DOHH2 (cell line): Measurements from ENCODE around the gene MYLK.

Experiments
- H3F3A ChIP-seq: fragments of 200-600 bp; sonication (generic), shearing (Covaris generic); 2 replicates; pipeline ENCODE4 v1.6.0; 2016; ENCODE audit warnings: antibody characterized with exemption, mild to moderate bottlenecking; ENCODE audit not compliant: control insufficient read depth, insufficient read depth
- H3K27ac ChIP-seq: fragments of 200-600 bp; sonication (generic); 2 replicates; pipeline ENCODE4 v1.5.1; 2014; ENCODE audit warnings: low read depth, mild to moderate bottlenecking, low read length, moderate library complexity
- H3K27me3 ChIP-seq: fragments of 200-600 bp; sonication (generic); 2 replicates; pipeline ENCODE4 v1.6.1; 2014; ENCODE audit warnings: mild to moderate bottlenecking, low read length, mixed read lengths; ENCODE audit not compliant: control insufficient read depth
- H3K36me3 ChIP-seq: fragments of 200-600 bp; sonication (generic); 2 replicates; pipeline ENCODE4 v1.6.1; 2014; ENCODE audit warnings: mild to moderate bottlenecking, low read length, moderate library complexity, mixed read lengths; ENCODE audit not compliant: control insufficient read depth
- H3K4me1 ChIP-seq: fragments of 200-600 bp; sonication (generic); 2 replicates; pipeline ENCODE4 v1.6.1; 2014; ENCODE audit warnings: mild to moderate bottlenecking, low read length, mixed read lengths; ENCODE audit not compliant: control insufficient read depth
- H3K4me2 ChIP-seq: fragments of 200-600 bp; sonication (generic); 2 replicates; pipeline ENCODE4 v1.6.0; 2014; ENCODE audit warnings: mild to moderate bottlenecking, low read length, moderate library complexity
- H3K4me3 ChIP-seq: fragments of 200-600 bp; sonication (generic); 2 replicates; pipeline ENCODE4 v1.5.1; 2014; ENCODE audit warnings: mild to moderate bottlenecking, low read length, mixed read lengths
- H3K79me2 ChIP-seq: fragments of 200-600 bp; sonication (generic); 2 replicates; pipeline ENCODE4 v1.6.1; 2014; ENCODE audit warnings: mild to moderate bottlenecking, low read length, mixed read lengths; ENCODE audit not compliant: control insufficient read depth
- H3K9me2 ChIP-seq: fragments of 200-600 bp; sonication (generic); replicated peaks from 2 replicates; pipeline ENCODE4 v1.6.1; 2014; ENCODE audit warnings: mild to moderate bottlenecking, low read length, mixed read lengths; ENCODE audit not compliant: control insufficient read depth
- H3K9me3 ChIP-seq: fragments of 200-600 bp; sonication (generic); 2 replicates; pipeline ENCODE4 v1.6.1; 2014; ENCODE audit warnings: antibody characterized with exemption, low read length, mixed read lengths; ENCODE audit not compliant: control insufficient read depth, insufficient read depth
- H4K20me1 ChIP-seq: fragments of 200-600 bp; sonication (generic); 2 replicates; pipeline ENCODE4 v1.6.0; 2014; ENCODE audit warnings: low read depth, mild to moderate bottlenecking, antibody characterized with exemption, low read length, moderate library complexity; ENCODE audit not compliant: control insufficient read depth, insufficient read depth
- CTCF ChIP-seq: fragments of 200-600 bp; sonication (generic); IDR thresholded peaks from one replicate; pipeline ENCODE4 v1.5.1; 2014; ENCODE audit warnings: antibody characterized with exemption, mild to moderate bottlenecking, low read depth, low read length; ENCODE audit not compliant: poor library complexity, severe bottlenecking
- EZH2phosphoT487 ChIP-seq: fragments of 200-600 bp; sonication (generic); IDR thresholded peaks from 2 replicates; pipeline ENCODE4 v1.6.1; 2017; ENCODE audit warnings: borderline replicate concordance, mild to moderate bottlenecking, antibody characterized with exemption, low read length, moderate library complexity, mixed read lengths

MYLK gene

GRCh38 chr3:123803521-123803920, 80.6 kb downstream of the MYLK start:
- H3K9me2 ChIP-seq = no peaks in the 10 kb centered on the region
- no peaks in the 10 kb centered on the region for H3F3A ChIP-seq
- no peaks in the 10 kb centered on the region for H3K4me1 ChIP-seq
- no peaks in the 10 kb centered on the region for H3K79me2 ChIP-seq
- H4K20me1 ChIP-seq = no peaks in the 10 kb centered on the region
- TF ChIP-seq CTCF = no peak
- TF ChIP-seq EZH2phosphoT487 = no peak
- no peak overlapping the region for H3K27ac ChIP-seq
- no peak overlapping the region for H3K4me3 ChIP-seq
- no peak overlapping the region for H3K4me2 ChIP-seq
- H3K27me3 ChIP-seq = peaks cover 3% of the 10 kb centered on the region; the same call in 1 of the 2 replicates
- no peaks in the 10 kb centered on the region for H3K9me3 ChIP-seq
- H3K36me3 ChIP-seq = no peaks in the 10 kb centered on the region

GRCh38 chr3:123802007-123802625, 82.0 kb downstream of the MYLK start:
- H3K27ac ChIP-seq = no peak overlapping the region
- H3K79me2 ChIP-seq = no peaks in the 10 kb centered on the region
- no peaks in the 10 kb centered on the region for H3K9me3 ChIP-seq
- H3K27me3 ChIP-seq = peaks cover 3% of the 10 kb centered on the region; the same call in 1 of the 2 replicates
- no peak overlapping the region for H3K4me2 ChIP-seq
- H3K36me3 ChIP-seq = no peaks in the 10 kb centered on the region
- no peaks in the 10 kb centered on the region for H4K20me1 ChIP-seq
- H3K4me3 ChIP-seq = no peak overlapping the region
- no peak for TF ChIP-seq EZH2phosphoT487
- TF ChIP-seq CTCF = no peak
- H3K4me1 ChIP-seq = no peaks in the 10 kb centered on the region
- no peaks in the 10 kb centered on the region for H3F3A ChIP-seq
- no peaks in the 10 kb centered on the region for H3K9me2 ChIP-seq

- Histone ChIP-seq H3K9me2 (no peaks in the 10 kb centered on the region), H3F3A (no peaks in the 10 kb centered on the region), H3K4me2 (no peak overlapping the region), H3K27ac (no peak overlapping the region), H3K4me3 (no peak overlapping the region), H3K4me1 (no peaks in the 10 kb centered on the region), H3K9me3 (no peaks in the 10 kb centered on the region), H3K79me2 (no peaks in the 10 kb centered on the region), H4K20me1 (no peaks in the 10 kb centered on the region), H3K27me3 (peaks cover 3% of the 10 kb centered on the region; the same call in 1 of the 2 replicates), H3K36me3 (no peaks in the 10 kb centered on the region)
- TF ChIP-seq CTCF (no peak), EZH2phosphoT487 (no peak)
Measured at GRCh38 chr3:123801474-123801873, 82.7 kb downstream of the MYLK start.
